SK-N-SH (cell line): Measurements from ENCODE around the gene SRRM1.

Source experiments
- CHD2 ChIP-seq: fragments of 150-350 bp; IDR thresholded peaks from 2 replicates; pipeline ENCODE4 v1.6.1; 2018; ENCODE audit warnings: low read length; ENCODE audit not compliant: partially characterized antibody
- CTCF ChIP-seq: fragments of 200-600 bp; sonication (generic); IDR thresholded peaks from 2 replicates; pipeline ENCODE4 v1.6.1; 2017; ENCODE audit warnings: antibody characterized with exemption, mild to moderate bottlenecking, moderate library complexity
- EP300 ChIP-seq, 2 experiments: IDR thresholded peaks; 2 replicates each; pipeline versions ENCODE4 v1.4.0 to v1.6.1; 2012; ENCODE audit warnings: borderline replicate concordance in 1 of 2, low read depth in 1 of 2, low read length in 1 of 2
- EZH2phosphoT487 ChIP-seq: fragments of 200-600 bp; sonication (generic); IDR thresholded peaks from 2 replicates; pipeline ENCODE4 v1.6.1; 2017; ENCODE audit warnings: low read depth, mixed run types, mild to moderate bottlenecking, antibody characterized with exemption, moderate library complexity, borderline replicate concordance
- GATA2 ChIP-seq: sonication (generic); formaldehyde crosslinking; IDR thresholded peaks from 2 replicates; pipeline ENCODE4 v1.5.0; 2020; ENCODE audit warnings: mild to moderate bottlenecking, missing genetic modification reagents
- JUND ChIP-seq: IDR thresholded peaks from 2 replicates; pipeline ENCODE4 v1.4.0; 2012
- MEF2A ChIP-seq: IDR thresholded peaks from 2 replicates; pipeline ENCODE4 v1.4.0; 2012; ENCODE audit warnings: low read depth, borderline replicate concordance
- NRF1 ChIP-seq: IDR thresholded peaks from 2 replicates; pipeline ENCODE4 v1.6.1; 2012; ENCODE audit warnings: low read depth, mild to moderate bottlenecking, low read length
- TAF1 ChIP-seq: IDR thresholded peaks from 2 replicates; pipeline ENCODE4 v1.6.1; 2012; ENCODE audit warnings: low read depth, mild to moderate bottlenecking, low read length, moderate library complexity, borderline replicate concordance
- YY1 ChIP-seq: IDR thresholded peaks from 2 replicates; pipeline ENCODE4 v1.4.0; 2012; ENCODE audit warnings: low read depth, mild to moderate bottlenecking
- ZBTB33 ChIP-seq: IDR thresholded peaks from 2 replicates; pipeline ENCODE4 v1.4.0; 2012; ENCODE audit warnings: low read depth, borderline replicate concordance
- TF ChIP-seq, protein P1 (sequence below): IDR thresholded peaks from 2 replicates; pipeline ENCODE4 v1.6.1; 2012; ENCODE audit warnings: mild to moderate bottlenecking, low read depth, low read length, moderate library complexity
- TF ChIP-seq, protein P2 (sequence below): IDR thresholded peaks from 2 replicates; pipeline ENCODE4 v1.4.0; 2012; ENCODE audit warnings: low read depth
- TF ChIP-seq, protein P3 (sequence below): fragments of 150-350 bp; IDR thresholded peaks from 2 replicates; pipeline ENCODE4 v1.6.1; 2017; ENCODE audit warnings: antibody characterized with exemption, low read length, low read depth, borderline replicate concordance

DNA sequence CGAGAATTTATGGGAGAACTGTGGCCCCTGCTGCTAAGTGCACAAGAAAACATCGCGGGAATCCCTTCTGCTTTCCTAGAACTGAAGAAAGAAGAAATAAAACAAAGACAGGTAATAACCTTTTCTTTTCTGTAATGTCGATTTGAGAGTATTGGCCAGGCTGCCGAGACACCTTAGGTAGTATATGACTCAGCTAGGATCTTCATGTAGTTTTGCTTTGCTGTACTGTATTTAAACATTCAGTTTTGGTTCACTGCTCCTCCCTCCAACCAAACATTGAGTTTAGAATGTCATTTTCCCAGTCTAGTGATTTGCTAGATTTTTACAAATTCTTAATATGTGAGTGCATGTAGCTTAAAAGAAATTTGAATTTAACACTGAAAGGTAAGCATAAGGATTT is 5.8 kb downstream of the SRRM1 start:
- TF ChIP-seq CTCF (no peak), NRF1 (no peak), CHD2 (no peak), TAF1 (no peak), GATA2 (CRISPR knock-in tag) (no peak), YY1 (no peak), EP300 (IDR thresholded peaks at IDR 0.05; ENCODE audit: borderline replicate concordance in 1 of 2, low read depth in 1 of 2, low read length in 1 of 2) (no peak), EZH2phosphoT487 (no peak), JUND (no peak), ZBTB33 (no peak), MEF2A (no peak)
- TF ChIP-seq, protein P1, sequence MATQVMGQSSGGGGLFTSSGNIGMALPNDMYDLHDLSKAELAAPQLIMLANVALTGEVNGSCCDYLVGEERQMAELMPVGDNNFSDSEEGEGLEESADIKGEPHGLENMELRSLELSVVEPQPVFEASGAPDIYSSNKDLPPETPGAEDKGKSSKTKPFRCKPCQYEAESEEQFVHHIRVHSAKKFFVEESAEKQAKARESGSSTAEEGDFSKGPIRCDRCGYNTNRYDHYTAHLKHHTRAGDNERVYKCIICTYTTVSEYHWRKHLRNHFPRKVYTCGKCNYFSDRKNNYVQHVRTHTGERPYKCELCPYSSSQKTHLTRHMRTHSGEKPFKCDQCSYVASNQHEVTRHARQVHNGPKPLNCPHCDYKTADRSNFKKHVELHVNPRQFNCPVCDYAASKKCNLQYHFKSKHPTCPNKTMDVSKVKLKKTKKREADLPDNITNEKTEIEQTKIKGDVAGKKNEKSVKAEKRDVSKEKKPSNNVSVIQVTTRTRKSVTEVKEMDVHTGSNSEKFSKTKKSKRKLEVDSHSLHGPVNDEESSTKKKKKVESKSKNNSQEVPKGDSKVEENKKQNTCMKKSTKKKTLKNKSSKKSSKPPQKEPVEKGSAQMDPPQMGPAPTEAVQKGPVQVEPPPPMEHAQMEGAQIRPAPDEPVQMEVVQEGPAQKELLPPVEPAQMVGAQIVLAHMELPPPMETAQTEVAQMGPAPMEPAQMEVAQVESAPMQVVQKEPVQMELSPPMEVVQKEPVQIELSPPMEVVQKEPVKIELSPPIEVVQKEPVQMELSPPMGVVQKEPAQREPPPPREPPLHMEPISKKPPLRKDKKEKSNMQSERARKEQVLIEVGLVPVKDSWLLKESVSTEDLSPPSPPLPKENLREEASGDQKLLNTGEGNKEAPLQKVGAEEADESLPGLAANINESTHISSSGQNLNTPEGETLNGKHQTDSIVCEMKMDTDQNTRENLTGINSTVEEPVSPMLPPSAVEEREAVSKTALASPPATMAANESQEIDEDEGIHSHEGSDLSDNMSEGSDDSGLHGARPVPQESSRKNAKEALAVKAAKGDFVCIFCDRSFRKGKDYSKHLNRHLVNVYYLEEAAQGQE, result no peak
- TF ChIP-seq, protein P2, sequence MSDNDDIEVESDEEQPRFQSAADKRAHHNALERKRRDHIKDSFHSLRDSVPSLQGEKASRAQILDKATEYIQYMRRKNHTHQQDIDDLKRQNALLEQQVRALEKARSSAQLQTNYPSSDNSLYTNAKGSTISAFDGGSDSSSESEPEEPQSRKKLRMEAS, result no peak
- TF ChIP-seq, protein P3, sequence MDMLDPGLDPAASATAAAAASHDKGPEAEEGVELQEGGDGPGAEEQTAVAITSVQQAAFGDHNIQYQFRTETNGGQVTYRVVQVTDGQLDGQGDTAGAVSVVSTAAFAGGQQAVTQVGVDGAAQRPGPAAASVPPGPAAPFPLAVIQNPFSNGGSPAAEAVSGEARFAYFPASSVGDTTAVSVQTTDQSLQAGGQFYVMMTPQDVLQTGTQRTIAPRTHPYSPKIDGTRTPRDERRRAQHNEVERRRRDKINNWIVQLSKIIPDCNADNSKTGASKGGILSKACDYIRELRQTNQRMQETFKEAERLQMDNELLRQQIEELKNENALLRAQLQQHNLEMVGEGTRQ, result no peak
